Testis (tissue), 3 donors: ENCODE data around the gene BICC1. TPM values are rescaled to one million over a fixed set of nuclear protein-coding genes. Genes with fewer than 3 reads are reported as not detected.

Experiments
- DNase-seq: peaks from one replicate; pipeline ENCODE4 v3.0.0-alpha.2; 2019
- H3K27ac ChIP-seq, 2 donors: fragments of 200-600 bp; sonication (generic); one replicate each; pipeline ENCODE4 v1.5.1; 2019
- H3K27me3 ChIP-seq: fragments of 200-600 bp; sonication (generic); one replicate; pipeline ENCODE4 v1.5.1; 2019
- H3K36me3 ChIP-seq: fragments of 200-600 bp; sonication (generic); one replicate; pipeline ENCODE4 v1.5.1; 2017; ENCODE audit warnings: low read depth; ENCODE audit errors: missing control alignments
- H3K4me1 ChIP-seq: fragments of 200-600 bp; sonication (generic); one replicate; pipeline ENCODE4 v1.5.1; 2019
- H3K4me3 ChIP-seq, 2 donors: fragments of 200-600 bp; sonication (generic); one replicate each; pipeline ENCODE4 v1.5.1; 2017 to 2019
- H3K9me3 ChIP-seq: fragments of 200-600 bp; sonication (generic); one replicate; pipeline ENCODE4 v1.5.1; 2017
- CTCF ChIP-seq, 3 experiments: fragments of 450-650 bp in 2 of 3; fragments of 200-600 bp in 1 of 3; sonication (generic) in 1 of 3; IDR thresholded peaks; one replicate each; pipeline ENCODE4 v1.5.1; 2016 to 2019; ENCODE audit warnings: antibody characterized with exemption in 3 of 3, mild to moderate bottlenecking in 2 of 3, moderate library complexity in 1 of 3
- POLR2A ChIP-seq: fragments of 450-650 bp; IDR thresholded peaks from one replicate; pipeline ENCODE4 v1.6.1; 2017; ENCODE audit warnings: antibody characterized with exemption, mild to moderate bottlenecking, moderate library complexity
- WGBS, 2 donors: methylation state at CpG; one replicate each; pipeline ENCODE4 v1.1.5; 2018; 5-methylcytosine and 5-hydroxymethylcytosine counted together
- intact Hi-C: fragments of 100-400 bp; cut with DNase I; formaldehyde crosslinking; loops from one replicate; pipeline ENCODE4 v1.15.1; 2023; ENCODE audit warnings: low total_unique reads
- polyA plus RNA-seq: library from polyadenylated mRNA; stranded (reverse); fragments of 350-450 nt; fragmentation: Illumina TruSeq; extraction: RNeasy Lipid Tissue Mini Kit (QIAGEN cat#74804); gene quantifications from one replicate; pipeline ENCODE4 v1.2.3, GENCODE V29; 2014; ENCODE audit warnings: low read depth, low replicate concordance; ENCODE audit not compliant: insufficient read depth
- total RNA-seq, 2 donors: library from RNA; depleted of rRNA; stranded (reverse); fragments of >200 nt; gene quantifications; one replicate each; pipeline ENCODE4 v1.2.3, GENCODE V29; 2016

Gene BICC1
- total and polyA plus RNA-seq, 3 donors from 2014 or later: 8.7 to 14.1 (median 10.0) TPM

- H3K27me3 ChIP-seq: no peaks in the 10 kb centered on the region
- no peaks in the 10 kb centered on the region for H3K36me3 ChIP-seq
- DNase-seq: no peak
- WGBS, 2 donors: 75 to 77% methylated on average over 5 of the region's 5 CpGs
- H3K9me3 ChIP-seq: no peaks in the 10 kb centered on the region
- peaks cover 12% of the 10 kb centered on the region for H3K4me1 ChIP-seq
- no peak overlapping the region for H3K4me3 ChIP-seq
- intact Hi-C loops: no loop called here
- no peak overlapping the region for H3K27ac ChIP-seq
- no peak for TF ChIP-seq POLR2A
Observed at GRCh38 chr10:58638388-58638787, 125.7 kb downstream of the BICC1 start.

GRCh38 chr10:58641095-58641531 lies 128.4 kb downstream of the BICC1 start:
- Histone ChIP-seq H3K27ac (no peak overlapping the region), H3K9me3 (no peaks in the 10 kb centered on the region), H3K36me3 (no peaks in the 10 kb centered on the region), H3K27me3 (no peaks in the 10 kb centered on the region), H3K4me1 (peaks cover 12% of the 10 kb centered on the region), H3K4me3 (no peak overlapping the region)
- no peak for TF ChIP-seq CTCF (IDR thresholded peaks at IDR 0.05)
- DNase-seq: no peak
- 30 to 38% methylated on average over 5 of the region's 5 CpGs for WGBS, 2 donors
- intact Hi-C loops: no loop called here

GRCh38 chr10:58641708-58642107 lies 129.0 kb downstream of the BICC1 start:
- intact Hi-C loops: no loop called here

GRCh38 chr10:58642283-58642682 lies 129.6 kb downstream of the BICC1 start:
- H3K27me3 ChIP-seq: no peaks in the 10 kb centered on the region
- peaks cover 12% of the 10 kb centered on the region for H3K4me1 ChIP-seq
- intact Hi-C loops: no loop called here
- TF ChIP-seq CTCF (IDR thresholded peaks at IDR 0.05) (no peak), POLR2A (no peak)
- no peak for DNase-seq
- 59 to 60% methylated on average over 3 of the region's 3 CpGs for WGBS, 2 donors
- H3K27ac ChIP-seq: no peak overlapping the region
- H3K4me3 ChIP-seq: no peak overlapping the region
- H3K9me3 ChIP-seq: no peaks in the 10 kb centered on the region
- H3K36me3 ChIP-seq: no peaks in the 10 kb centered on the region

More at GRCh38 chr10:58641708-58642107, 129.0 kb downstream of the BICC1 start:
- peaks cover 12% of the 10 kb centered on the region for H3K4me1 ChIP-seq
- no peaks in the 10 kb centered on the region for H3K27me3 ChIP-seq
- no peak for DNase-seq
- no peak overlapping the region for H3K4me3 ChIP-seq
- H3K9me3 ChIP-seq: no peaks in the 10 kb centered on the region
- WGBS, 2 donors: 26 to 32% methylated on average over 2 of the region's 2 CpGs
- no peaks in the 10 kb centered on the region for H3K36me3 ChIP-seq
- no peak for TF ChIP-seq POLR2A
- TF ChIP-seq CTCF (IDR thresholded peaks at IDR 0.05): no peak
- H3K27ac ChIP-seq: no peak overlapping the region

DNA sequence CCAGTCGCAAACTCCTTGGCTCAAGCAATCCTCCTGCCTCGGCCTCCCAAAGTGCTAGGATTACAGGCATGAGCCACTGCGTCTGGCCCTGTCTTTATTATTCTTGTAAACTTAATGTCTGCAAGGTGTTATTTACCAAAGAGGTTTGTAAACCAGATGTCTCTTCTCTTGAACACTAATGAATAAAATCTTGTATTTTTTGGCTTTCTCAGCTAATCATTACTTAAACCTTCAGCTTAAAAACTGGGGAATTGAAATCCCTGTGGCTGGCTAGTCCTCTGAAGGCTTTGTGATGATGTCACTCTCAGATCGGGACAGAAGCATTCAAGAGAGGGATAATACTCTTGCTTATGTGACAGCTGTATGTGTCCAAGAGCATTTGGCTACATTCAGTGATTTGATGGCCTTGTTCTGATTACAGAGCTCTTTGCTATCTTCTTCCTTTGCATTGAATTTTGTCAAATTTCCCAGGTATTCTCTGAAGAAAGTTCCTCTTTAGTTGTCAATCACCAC lies 130.3 kb downstream of the BICC1 start:
- no peaks in the 10 kb centered on the region for H3K9me3 ChIP-seq
- no peaks in the 10 kb centered on the region for H3K36me3 ChIP-seq
- peaks cover 12% of the 10 kb centered on the region for H3K4me1 ChIP-seq
- intact Hi-C loops: no loop called here
- WGBS, 2 donors: 51 to 60% methylated on average over 4 of the region's 4 CpGs
- H3K27me3 ChIP-seq: no peaks in the 10 kb centered on the region
- no peak overlapping the region for H3K27ac ChIP-seq
- TF ChIP-seq CTCF (IDR thresholded peaks at IDR 0.05) (no peak), POLR2A (no peak)
- H3K4me3 ChIP-seq: no peak overlapping the region
- no peak for DNase-seq
